ENCODE results near the gene TEX54.
"Not testable (repeated sequence)": the region's sequence is repeated elsewhere in the genome, so short reads cannot be mapped to it uniquely, and the experiment has no call there.

The TEX54 gene

DNA sequence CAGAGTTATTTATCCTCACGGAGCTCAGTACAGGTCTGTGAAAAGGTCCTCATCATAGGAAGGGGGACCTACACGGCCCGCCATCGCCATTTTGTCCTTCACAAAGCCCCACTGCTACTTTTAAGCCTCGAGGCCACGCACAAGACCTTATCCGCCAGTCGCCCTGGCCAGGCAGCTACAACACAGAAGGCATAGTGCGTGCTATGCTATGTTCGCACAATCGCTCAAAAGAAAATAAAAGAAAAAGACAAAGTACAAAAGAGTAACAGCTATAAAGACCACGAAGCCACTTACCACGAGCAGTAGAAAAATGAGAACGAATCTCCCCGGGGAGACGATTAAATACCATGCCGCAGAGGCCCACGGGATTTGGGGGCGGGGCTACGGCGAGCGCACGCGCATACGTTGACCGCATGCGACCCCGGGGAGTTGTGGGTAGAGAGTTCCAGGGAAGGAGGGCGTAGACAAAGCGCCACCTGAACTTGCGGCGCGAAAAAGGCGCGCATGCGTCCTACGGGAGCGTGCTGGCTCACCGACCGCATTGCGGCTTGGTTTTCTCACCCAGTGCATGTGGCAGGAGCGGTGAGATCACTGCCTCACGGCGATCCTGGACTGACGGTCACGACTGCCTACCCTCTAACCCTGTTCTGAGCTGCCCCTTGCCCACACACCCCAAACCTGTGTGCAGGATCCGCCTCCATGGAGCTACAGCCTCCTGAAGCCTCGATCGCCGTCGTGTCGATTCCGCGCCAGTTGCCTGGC, 23.1 kb upstream of the TEX54 start:
- DNase-seq (ENCODE audit: low read depth in 3 of 3) = peak; percentile 95 to 97 (median 97)

DNA sequence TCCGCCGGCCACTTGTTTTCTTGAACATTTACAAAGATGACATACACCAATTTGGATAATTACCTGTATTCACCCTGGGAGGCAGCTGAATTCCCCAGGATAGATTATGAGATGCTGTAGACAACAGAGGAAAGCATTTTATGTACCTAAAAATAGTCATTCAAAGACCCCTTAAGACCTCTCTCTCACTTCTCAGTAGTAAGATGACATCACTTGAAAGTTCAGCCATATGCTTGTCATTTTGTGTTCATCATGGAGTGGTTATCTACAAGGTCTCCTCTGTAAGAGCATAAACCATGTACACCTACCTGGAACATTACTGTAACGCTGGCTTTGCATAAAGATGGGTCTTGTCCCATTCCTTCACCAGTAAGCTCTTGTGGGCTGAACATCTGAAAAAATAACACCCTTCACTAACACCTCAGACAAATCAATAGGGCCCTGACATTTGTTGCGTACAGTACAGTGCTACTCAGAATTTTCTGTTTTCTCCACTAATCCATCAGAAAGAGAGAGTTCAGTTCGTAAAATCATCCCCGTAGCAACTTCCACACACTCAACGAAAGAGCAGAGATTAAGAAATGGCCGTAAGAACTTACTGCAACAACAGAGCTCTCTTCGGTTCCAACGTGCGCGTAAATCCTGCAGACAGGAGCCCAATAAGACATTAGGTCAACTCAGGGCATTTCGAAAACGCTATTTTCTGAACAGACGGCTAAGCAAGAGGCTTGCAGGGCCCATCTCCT, 22.4 kb upstream of the TEX54 start:
- no peak for DNase-seq (ENCODE audit: low read depth in 3 of 3)

DNA sequence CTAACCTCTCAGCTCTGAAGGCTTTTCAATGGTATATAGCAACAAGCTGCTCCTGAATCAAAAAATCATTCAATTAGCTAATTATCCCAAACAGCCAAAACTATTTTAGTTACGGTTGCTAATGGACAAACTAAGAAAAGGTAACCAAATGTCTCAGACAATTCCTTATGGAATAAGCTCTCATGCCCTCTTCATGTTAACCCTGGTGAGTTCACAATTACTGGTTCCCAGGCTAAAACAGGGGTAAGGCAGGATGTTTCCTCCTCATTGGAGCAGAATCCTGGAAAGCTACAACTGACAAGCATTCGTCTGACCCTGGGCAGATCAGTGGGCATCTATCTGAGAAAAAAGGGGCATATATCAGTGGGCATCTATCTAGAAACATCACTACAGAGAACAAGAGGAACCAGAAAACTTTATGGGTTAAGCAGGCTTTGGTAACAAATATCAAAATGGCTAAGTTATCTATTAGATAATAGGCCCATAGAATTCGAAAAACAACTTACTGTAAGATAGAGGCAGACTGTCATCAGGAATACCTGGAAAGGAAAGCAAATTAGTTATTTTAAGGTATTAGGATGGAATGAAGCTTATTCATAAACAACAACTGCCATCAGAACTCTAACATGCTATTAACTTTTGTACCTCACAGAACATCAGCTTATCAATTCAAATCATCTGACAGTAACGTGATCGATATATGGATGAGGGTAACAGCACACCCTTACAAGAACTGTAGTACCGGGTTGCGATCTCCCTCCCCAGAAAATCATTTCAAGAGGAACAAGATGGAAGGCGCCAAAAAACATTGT, 21.6 kb upstream of the TEX54 start:
- DNase-seq (ENCODE audit: low read depth in 3 of 3) = no peak

DNA sequence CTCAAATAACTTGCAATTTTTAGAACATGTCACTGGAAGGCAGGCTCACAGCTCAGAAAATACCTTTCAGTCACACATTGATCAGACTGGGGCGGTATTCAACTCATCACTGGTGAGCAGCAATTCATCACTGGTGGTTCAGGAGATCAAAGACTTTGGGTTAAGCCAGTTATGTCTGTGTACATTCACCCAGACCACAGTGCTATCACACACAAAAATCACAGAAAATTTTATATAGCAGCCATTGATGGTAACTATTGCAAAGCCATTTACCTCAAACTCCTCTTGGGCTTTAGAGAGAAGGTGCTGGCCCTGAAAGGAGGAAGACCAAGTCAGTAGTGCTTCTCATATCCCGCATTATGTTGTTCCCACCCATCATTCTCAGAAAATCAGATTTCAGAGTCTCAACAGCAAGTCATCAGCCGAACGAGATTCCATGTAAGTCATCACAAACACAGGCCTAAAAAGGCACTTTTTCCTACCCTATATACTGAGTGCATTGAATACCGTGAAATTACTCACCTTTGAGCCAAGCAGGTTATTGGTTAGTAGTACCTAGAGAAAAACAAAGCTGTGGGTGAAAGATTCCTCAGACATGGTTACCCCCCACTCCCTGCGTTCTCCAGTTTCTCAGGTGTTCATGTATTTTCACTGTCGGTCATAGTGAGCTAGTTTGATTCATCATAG, 20.8 kb upstream of the TEX54 start:
- no peak for DNase-seq (ENCODE audit: low read depth in 3 of 3)

DNA sequence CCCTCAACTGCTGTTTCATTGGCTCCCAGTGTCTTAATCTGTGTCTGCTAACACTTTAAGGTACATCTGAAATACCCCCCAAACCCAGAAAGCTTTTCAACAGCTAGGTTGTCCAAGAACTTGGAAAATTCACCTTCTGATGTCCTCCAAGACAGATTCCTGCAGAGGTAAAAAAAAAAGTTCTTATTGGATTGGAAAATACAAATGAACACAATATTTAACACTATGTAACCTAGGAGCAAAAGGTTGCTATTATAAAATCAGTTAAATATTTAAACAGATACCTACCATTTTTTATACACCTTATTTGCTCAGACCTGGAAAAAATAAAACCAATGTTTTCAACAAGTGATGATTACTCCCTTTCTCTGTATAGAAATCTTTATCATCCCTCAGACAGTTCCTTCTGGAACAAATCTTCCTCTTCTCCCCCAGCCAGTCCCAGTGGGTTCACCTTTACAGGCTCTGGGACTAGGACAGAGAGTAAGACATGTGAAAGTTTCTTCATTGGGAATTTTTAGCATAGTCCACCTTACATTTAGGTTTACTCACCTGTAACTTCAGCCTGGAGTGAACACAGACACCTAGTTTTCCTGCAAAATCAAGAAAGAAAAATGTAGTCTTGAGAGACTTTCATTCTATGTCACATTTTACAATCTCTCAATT, 20.0 kb upstream of the TEX54 start:
- DNase-seq (ENCODE audit: low read depth in 3 of 3) = no peak

DNA sequence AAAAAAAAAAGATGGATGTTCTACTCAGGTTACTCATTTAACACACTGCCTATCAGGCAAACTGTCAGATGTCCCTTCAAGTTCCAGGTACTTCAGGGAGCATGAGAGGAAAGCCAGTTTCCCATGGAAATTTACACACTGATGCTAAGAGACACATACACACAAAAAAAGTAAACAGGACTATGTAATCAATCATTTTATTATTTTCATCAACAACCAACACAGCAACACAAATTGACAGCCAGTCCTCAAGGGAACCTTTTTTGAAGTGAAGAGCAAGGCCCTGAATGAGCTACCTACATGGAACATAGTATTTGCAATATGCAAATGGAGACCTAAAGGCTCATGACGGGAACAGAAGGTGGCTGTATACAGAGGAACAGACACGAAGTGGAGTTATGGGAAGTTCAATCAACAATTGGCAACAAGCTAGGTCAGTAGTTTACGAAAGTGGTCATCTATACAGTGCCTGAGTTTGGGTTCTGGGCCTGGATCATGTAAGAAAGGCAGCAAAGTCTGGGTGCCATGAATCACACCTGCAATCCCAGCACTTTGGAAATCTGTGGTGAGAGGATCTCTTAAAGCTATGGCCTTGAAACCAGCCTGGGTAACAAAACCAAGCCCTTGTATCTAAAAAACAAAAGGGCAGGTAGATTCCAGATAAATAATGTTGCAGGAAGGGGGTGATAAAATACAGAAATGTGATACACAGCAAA, 19.3 kb upstream of the TEX54 start:
- no peak for DNase-seq (ENCODE audit: low read depth in 3 of 3)

DNA sequence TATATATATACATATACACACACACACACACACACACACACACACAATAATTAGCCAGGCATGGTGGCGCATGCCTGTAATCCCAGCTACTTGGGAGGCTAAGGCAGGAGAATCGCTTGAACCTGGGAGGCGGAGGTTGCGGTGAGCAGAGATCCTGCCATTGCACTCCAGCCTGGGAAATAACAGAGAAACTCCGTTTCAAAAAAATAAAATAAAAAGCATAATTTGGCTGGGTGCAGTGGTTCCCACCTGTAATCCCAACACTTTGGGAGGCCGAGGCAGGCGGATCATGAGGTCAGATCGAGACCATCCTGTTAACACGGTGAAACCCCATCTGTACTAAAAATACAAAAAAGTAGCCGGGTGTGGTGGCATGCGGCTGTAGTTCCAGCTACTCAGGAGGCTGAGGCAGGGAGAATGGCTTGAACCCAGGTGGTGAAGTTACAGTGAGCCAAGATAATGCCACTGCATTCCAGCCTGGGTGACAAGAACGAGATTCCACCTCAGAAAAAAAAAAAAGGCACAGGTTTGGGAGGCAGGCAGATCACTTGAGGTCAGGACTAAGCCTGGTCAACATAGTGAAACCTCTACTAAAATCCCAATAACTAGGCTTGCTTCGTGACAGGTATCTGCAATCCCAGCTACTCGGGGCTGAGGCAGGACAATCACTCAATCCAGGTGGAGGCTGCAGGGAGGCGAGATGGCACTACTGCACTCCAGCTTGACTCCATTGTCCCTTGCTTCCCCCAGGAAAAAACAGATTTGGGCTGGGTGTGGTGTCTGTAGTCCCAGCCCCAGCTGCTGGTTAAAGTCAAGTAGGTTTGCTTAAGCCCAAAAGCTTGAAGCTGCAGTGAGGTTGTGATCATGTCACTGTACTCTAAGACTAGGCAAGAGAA, 18.5 kb upstream of the TEX54 start:
- peak in 1 of 3 experiments; percentile 44 for DNase-seq (ENCODE audit: low read depth in 3 of 3)

DNA sequence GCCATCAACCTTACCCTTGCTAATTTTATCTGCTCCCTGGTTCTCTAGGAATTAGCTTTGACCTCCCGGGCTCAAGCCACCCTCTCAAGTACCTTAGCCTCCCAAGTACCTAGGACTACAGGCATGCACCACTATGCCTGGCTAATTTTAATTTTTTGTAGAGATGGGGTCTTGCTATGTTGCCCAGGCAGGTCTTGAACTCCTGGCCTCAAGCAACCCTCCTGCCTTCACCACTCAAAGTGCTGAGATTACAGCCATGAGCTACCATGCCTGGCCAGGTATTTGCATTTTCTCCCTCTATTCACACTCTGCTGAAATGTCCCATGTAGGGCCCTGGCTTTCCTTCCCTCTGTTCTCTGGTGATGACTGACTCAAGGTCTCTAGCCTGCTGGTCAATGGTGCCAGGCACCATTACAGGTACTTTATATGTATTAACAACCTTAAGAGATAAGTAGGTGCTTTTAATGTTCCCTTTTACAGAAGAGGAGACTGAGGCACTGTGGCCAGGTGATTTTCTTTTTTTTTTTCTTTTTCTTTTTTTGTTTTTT, 15.2 kb upstream of the TEX54 start:
- DNase-seq (ENCODE audit: low read depth in 3 of 3) = no peak

DNA sequence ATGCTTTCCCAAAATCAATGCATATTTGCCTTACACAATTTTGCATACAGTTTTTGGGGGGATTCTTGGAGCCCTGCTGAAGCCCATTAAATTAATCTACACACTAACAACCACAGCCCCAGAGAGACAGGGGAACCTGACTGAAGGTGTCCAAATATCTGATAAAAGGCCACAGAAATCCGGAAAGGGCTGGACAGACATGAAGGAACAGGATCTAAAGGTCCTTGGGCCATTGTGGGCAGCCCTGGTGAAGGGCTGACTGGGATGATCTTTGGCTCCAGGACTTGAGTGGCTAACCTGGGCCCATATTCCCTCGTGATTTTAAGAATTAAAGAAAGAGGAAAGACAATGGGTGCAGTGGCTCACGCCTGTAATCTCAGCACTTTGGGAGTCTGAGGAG, 13.5 kb upstream of the TEX54 start:
- no peak for DNase-seq (ENCODE audit: low read depth in 3 of 3)

DNA sequence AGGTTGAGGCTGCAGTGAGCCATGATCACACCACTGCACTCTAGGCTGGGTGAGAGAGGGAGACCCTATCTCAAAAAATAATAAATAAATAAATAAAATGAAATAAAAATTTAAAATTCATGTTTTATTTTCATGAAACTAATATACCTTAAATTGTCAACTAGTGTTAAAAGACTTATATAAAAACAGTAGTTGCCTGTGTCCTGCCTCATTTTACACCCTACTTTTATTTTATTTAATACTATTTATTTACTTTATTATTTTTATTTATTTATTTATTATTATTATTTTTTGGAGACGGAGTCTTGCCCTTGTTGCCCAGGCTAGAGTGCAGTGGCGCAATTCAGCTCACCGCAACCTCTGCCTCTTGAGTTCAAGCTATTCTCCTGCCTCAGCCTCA, 11.5 kb upstream of the TEX54 start:
- DNase-seq (ENCODE audit: low read depth in 3 of 3) = no peak

DNA sequence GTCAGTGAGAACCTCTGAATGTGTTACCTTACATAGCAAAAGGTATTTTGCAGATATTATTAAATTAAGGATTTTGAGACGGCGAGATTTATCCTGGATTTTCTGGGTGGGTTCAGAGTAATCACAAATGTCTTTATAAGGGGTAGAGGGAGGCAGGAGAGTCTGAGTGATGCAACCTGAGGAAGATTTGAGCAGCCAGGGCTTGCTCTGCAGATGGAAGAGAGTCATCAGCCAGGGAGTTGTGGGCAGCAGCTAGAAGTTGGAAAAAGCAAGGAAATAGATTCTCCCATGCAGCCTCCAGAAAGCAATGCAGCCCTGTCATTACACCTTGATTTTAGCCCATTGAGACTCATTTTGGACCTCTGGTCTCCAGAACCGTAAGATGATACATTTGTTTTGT, 10.8 kb upstream of the TEX54 start:
- no peak for DNase-seq (ENCODE audit: low read depth in 3 of 3)

DNA sequence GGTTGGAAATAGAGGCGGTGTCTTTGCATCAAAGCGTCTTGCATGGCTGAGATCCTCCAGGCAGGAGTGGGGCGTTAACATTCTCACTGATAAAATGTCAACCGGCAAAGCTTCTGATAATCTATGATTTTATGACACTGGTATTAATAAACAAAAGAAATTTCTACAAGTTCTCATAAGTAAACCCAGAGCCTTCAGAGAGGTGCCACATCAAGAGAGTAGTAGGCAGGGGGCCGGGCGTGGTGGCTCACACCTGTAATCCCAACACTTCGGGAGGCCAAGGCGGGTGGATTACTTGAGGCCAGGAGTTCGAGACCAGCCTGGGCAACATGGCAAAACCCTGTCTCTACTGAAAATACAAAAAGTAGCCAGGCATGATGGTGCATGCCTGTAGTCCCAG, 10.2 kb upstream of the TEX54 start:
- DNase-seq (ENCODE audit: low read depth in 3 of 3) = not testable (repeated sequence)

DNA sequence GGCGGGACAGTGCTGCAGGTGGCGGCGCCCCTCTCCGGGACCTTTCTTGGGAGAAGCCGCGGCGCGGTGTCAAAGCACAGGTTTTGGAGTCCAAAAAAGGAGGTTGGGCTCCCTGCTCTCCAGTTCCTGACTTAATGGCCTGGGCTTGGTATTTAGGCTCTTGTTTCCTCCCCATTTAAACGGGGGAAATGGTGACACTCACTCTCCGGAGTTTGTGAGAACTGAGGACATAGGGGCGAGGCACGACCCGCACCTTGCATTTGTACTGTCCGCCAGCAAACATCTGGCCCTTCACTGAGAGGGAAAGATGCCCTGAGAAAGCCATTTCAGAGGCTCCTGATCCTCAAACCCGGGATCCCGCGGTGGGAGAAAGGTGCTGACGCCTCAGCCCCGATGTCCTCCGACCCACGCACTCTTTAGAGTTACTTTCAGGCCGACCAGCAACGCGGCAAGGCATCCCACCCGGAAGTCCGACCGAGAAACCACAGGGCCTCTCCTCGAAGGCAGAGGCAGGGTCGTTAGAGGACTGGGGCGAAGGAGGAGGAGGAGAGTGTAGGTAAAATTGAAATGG, 9.6 kb upstream of the TEX54 start:
- DNase-seq (ENCODE audit: low read depth in 3 of 3) = peak in 1 of 3 experiments; percentile 47

DNA sequence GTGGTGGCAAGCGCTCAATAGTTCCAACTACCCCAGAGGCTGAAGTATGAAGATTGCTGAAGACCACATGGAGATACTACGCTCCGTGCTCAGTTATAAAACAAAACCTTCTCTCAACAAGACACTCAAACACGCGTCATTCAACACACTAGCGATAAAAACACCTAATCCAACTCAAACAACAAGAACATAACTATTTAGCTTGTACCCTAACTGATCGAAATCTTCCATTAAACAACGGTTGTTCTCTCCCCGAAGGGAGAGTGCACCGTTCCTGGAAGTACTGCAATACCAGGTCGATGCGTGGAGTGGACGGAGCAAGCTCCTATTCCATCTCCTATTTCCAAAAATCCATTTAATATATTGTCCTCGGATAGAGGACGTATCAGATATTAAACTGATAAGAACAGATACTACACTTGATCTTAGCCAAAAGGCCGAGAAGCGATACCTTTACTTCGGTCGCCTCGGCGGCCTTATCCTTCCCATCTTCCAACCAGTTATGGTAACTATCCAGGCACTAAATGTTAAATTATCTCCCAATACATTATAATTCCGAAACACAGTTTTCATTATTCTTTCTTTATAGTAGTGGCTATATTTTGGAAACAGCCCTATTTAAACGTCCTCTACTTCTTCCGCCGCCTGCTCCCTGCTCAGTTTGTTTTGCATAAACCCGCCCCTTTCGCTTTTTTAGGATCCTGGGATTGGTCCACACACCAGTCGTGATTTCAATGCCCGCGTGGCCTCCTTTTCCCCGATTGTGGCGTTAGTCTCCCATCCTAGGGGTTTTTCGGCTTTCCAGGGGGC, 8.9 kb upstream of the TEX54 start:
- peak; percentile 68 to 79 (median 69) for DNase-seq (ENCODE audit: low read depth in 3 of 3)

DNA sequence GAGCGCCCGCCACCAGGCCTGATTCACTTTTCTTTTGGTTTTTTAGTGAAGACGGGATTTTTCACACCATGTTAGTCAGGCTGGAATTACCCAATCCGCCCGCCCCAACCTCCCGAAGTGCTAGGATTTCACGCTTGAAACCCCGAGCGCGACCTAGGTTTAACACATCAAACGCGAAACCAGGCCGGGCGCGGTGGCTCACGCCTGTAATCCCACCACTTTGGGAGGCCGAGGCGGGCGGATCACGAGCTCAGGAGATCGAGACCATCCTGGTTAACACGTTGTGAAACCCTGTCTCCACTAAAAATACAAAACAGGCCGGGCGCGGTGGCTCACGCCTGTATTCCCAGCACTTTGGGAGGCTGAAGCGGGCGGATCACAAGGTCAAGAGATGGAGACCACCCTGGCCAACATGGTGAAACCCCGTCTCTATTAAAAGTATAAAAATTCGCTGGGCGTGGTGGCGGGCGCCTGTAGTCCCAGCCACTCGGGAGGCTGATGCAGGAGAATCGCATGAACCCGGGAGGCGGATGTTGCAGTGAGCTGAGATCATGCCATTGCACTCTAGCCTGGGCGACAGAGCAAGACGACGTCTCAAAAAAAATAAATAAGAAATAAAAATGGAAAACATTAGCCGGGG, 8.2 kb upstream of the TEX54 start:
- DNase-seq (ENCODE audit: low read depth in 3 of 3) = peak; percentile 75 to 84 (median 82)

DNA sequence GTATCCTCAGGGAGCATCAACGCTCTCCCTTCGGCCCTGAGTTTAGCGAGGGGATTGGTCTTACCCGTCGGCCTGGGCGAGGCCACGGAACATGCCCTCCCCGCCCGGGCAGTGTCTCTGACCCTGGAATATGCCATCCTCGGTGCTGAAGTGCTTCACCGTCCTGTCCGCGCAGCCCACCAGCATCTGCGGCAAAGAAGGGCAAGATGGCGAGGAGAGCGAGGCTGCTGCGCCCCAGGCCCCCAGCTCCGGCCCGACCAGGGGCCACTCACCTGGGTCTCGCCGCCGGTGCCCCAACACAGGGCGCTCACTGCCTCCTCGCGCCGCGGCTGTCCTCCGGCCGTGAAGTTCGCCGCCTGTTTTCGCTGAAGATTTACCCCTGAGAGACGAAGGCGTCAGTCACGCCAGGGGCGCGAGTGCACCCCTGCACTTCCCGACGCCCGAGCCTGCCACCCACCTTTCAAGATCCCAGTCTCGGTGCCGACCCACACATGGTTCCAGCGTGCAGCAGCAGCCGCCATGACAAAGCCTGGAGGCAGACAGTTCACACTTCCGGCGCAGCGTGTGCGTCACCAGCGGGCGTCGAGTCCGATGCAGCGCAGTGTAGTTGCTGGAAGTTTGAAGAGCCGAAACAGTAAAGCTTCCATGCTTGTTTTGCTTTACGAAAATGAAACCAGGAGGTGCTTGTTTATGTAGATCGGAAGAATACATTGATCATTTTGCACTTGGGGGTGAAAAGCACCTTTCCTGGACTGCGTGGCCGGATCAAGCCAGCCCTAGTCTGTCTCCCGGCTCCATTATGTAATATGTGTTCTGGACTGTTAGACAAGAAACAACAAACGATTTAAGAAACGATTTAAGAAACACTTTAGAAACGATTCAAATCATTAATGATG, 6.7 kb upstream of the TEX54 start, which contains the start of gene WDR74:
TSS of gene WDR74 (minus strand) at position 541 of the 896 bp plus-strand sequence. CDS start at position 521, 20 bp downstream.
- DNase-seq (ENCODE audit: low read depth in 3 of 3) = peak; percentile 83 to 92 (median 86)
